Skin epidermis (tissue), 12 donors: Measurements from ENCODE around the gene SPR.

Source experiments
- H3K27ac ChIP-seq, 21 experiments: fragments of 200-600 bp; sonication (generic) in 11 of 21; one replicate each; pipeline ENCODE4 v1.5.0; 2020; ENCODE audit warnings: mild to moderate bottlenecking in 3 of 21, inconsistent platforms in 2 of 21, moderate library complexity in 2 of 21
- H3K4me3 ChIP-seq, 7 experiments: fragments of 200-600 bp; sonication (generic) in 2 of 7; one replicate each; pipeline ENCODE4 v1.5.0; 2020; ENCODE audit warnings: inconsistent platforms in 2 of 7, mild to moderate bottlenecking in 2 of 7, moderate library complexity in 1 of 7

The SPR gene

DNA sequence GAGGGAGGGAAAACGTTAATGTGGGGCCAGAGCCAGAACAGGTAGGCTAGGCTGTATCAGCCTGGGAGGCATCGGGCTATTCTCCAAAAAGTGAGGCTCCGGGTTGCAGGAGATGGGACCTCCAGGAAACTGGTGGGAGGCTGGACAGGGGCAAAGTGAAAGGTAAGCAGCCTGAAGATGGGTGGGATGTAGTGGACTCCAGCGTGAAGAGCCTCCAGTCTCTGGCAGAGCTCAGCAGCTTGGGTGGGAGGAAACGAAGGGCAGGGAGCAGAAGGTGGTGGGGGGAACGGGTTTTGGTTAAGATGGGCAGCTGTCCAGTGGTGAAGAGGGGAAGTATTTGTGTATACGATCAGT is 27.0 kb downstream of the SPR start:
- no peak overlapping the region for H3K27ac ChIP-seq

DNA sequence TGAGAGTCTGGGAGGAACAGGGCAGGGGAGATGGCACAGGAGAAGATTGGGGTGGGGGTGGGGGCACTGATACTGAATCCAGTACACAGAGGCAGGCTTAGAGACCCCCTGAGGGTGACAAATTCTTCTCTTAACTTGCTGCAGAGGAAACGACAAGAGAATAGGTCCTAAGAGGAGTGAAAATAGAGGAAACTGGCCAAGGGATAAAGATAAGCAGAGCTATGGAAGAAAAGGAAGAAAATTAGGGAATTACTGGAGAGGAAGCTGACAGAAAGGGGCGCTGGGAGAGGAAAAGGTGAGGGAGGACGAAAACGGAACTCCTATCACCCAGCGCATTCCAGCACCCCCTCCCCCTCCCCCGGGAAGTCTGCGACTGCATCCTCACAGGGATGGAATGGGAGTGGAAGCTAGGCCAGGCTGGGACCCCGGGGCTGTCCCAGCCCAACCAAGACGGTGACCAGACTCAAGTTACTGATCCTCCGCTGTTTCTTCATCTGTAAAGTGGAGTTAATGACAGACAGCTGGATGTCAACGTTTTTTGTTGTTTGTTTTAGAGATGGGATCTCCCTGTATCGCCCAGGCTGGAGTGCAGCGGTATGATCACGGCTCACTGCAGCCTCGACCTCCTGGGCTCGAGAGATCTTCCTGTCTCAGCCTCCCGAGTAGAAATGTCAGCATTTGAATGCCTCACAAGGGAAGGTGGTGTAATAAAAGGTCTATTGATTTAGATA is 27.5 kb downstream of the SPR start:
- H3K4me3 ChIP-seq, result no peak overlapping the region
- no peak overlapping the region for H3K27ac ChIP-seq

More for the DNA sequence above, 27.0 kb downstream of the SPR start:
- H3K4me3 ChIP-seq, result no peak overlapping the region

DNA sequence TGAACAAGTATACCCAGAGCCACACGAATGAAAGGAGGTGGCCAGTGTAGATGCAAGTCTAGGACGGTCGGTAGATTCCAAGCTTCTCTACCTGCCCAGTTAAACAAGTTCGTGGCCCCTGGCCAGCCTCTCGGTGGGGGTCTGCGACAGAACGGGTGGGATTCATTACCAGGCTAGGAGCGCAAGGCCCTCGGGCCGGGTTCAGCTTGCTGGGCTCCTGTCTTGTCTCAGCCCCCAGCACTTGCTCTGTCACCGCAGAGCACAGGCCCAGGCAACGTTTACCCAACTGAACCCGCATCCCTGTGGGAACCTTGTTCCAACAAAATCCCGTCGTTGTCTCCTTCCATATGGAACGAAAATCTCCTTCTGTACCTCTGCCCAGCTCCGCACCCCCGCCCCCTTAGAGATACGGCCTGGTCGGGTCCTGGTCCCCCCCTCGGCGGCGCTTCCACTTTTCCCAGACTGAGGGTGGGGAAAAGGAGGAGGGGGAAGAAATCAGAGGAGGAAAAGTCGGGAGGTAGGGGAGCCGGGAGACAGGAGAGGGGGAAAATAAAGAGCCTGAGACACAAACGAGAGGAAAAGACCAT is 28.2 kb downstream of the SPR start:
- Histone ChIP-seq H3K27ac (no peak overlapping the region), H3K4me3 (peak overlapping the region in 4 of 7 experiments; percentile 8 to 41 (median 20))

DNA sequence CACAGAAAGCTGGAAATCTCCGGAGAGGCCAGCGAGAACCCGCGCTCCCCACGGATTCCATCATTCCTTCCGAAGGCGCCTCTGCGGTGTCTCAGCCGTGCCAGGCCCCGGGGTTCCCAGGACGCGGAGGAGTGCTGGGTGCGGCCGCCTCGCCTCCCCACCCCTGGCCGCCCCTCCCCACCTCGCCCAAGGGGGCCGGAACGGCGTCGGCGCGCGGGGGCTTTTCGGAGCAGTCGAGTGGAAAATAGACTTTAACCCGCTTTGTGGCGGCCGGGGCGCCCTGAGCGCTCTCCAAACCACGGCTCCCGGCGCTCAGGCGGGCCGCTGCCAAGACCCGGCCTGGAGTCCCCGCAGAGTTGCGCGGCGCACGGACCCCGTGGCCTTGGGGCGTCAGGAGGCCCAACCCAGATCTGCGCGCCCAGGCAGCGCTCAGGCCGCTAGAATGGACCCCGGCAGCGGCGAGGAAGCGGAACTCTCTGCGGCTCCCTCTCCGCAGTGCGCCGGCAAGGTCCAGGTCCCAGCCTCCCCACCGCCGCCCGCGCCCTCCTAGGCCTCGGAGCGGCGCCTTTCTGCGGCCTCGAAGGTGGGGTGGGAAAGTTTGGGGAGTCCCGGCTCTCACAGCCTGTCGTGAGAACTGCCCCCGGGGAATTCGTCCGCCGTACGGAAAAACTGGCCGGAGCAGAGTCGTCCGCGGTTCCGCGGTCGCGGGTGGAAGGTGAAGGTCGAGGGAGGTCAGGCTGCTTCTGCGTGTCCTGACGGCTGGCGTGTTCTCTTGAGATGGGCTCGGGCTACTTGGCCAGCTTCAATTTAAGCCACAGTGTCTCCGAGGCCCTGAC is 28.9 kb downstream of the SPR start:
- Histone ChIP-seq H3K27ac (no peak overlapping the region), H3K4me3 (peak overlapping the region; percentile 7 to 41 (median 10))

DNA sequence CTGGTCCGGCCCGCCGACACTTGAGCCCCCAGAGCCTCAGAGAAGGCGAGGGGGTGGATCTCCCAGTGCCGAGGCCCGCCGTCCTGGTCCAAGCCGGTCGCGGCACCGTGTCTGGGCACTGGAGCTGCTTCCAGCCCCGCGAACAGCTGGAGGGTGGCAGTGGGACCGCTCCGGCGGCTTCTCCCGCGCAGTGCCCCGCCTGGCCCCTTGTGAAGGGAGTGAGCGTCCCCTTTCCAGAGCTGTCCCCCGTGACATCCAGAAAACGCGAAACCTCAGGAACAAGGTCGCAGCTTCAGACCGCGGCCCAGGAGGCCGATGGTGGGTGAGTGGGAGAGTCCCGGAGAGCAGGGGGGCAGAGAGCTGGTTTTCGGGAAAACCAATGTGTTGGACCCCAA is 29.5 kb downstream of the SPR start:
- Histone ChIP-seq H3K27ac (no peak overlapping the region), H3K4me3 (peak overlapping the region; percentile 8 to 41 (median 13))

DNA sequence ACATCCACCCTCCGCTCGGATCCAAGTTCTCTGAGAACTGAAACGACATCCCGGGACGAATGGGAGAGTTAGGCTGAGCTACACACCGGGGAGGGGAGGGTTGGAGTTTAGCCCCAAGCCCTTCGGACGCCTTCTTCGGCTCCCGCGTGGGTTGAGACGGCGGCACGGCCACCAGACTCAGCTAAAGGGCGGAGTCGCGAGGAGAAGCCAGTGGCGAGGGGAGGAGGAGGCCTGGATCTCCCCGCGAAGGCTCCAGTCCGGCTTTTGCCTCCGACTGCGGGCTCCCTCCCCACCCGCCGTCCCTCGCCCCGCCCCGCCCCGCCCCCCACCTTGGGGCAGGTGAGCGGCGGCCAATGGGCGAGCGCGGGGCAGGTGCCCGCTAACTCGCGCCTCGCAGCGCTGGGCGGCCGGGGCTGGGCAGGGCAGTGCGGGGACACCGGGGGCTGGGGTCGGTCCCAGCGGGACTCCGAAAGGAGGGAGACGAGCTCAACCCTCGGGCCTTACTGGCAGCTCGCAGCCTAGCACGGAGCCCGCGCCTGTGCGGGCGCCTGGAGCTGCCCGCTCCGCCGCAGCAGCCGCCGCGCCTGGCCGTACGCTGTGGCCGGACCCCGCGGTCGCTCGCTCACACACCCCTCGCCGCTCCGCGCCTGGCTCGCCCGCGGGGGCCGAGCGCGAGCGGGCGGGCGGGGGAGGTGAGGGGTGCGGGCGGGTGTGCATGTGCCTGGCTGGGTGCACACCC is 30.1 kb downstream of the SPR start, which contains the start of gene EMX1:
EMX1 (plus strand) TSS at position 382 of the 739 bp plus-strand sequence; CDS start at position 716, 334 bp downstream.
- no peak within 1 kb of the TSS for H3K27ac ChIP-seq
- H3K4me3 ChIP-seq, result peak within 1 kb of the TSS; percentile 8 to 41 (median 13)

DNA sequence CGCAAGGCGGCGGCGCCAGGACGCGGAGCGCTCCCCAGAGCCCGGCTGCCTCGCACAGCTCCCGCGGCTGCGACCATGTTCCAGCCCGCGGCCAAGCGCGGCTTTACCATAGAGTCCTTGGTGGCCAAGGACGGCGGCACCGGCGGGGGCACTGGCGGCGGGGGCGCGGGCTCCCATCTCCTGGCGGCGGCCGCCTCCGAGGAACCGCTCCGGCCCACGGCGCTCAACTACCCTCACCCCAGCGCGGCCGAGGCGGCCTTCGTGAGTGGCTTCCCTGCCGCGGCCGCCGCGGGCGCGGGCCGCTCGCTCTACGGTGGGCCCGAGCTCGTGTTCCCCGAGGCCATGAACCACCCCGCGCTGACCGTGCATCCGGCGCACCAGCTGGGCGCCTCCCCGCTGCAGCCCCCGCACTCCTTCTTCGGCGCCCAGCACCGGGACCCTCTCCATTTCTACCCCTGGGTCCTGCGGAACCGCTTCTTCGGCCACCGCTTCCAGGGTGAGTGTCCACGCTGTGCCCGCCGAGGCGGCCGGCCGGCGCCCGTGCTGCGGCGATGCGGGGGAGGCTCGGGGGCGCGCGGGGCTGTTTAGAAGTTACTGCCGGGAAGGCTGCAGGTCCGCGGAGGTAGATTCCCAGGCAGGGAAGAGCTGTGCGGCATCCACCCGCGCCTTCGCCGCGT is 30.8 kb downstream of the SPR start:
- Histone ChIP-seq H3K4me3 (peak overlapping the region in 6 of 7 experiments; percentile 8 to 41 (median 16)), H3K27ac (no peak overlapping the region)

DNA sequence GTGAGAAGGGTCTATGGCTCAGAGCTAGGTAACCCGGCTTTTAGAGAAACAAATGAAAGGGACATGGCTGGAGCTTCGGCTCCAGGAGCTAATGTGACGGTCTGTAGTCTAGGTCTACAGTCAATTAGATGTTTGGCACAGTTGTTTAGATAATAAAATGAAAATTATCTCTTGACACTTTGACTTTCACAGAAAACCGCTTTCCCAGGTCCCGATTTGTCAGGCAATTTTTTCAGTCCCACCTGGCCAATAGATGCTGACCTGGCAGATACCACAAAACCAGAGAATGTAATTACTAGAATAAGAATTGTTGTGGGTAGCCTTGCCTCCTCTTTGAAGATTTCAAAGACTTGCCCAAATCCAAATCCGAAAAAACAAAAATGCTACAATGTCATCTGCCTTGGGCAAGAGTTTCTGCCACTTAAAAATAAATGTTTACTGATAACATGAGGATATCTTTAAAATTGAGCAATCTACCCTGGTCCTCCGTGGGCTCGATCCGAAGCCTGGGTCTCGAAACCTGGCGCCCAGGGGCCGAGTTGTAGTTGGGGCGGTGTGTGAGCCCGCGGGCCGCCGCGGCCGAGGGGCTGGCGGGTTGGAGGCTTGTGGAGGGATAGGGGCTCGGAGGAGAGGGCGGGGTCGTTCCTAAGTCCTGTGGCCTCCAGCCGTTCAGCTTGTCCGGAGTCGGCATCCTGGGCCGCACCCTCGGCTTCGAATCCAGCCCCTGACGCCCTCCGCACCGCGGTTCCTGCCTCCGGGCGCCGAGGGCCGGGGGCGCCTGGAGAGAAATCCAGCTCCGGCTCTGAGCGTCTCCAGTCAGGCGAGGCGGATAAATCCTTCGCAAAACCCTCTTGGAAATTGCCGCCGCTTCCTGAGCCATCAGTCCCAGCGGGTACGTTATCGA is 32.5 kb downstream of the SPR start:
- Histone ChIP-seq H3K27ac (no peak overlapping the region), H3K4me3 (no peak overlapping the region)

DNA sequence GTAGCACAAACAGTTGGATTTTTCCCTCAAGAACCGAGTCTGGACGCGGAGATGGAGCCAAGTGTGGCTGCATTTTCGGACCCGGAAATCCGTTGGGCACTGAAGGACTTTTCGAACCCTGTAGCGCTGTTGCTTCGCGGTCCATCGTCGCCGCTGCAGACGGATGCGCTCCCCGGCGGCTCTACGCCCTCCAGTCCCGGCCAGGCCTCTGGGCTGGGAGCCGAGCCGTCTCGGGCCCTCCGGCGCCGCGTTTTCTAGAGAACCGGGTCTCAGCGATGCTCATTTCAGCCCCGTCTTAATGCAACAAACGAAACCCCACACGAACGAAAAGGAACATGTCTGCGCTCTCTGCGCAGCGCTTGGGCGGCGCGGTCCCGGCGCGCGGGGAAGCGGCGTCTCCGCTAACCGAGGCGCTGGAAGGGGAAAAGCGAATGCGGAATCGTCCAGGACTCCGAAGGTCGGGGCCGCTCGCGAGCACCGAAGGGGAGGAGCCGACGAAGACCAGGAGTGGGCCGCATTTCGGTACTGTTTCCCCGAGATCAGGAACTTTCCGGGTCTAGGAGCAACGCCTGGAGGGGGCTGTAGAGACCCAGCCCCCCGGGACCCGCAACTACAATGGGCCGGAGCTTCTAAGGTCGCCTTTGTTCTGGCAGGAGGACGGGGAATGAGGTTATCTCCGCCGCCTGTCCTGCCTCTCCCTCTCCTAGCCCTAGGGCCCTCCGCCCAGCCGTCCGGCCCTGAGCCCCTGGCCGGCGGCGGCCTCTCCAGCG is 33.3 kb downstream of the SPR start:
- peak overlapping the region in 1 of 7 experiments; percentile 1 for H3K4me3 ChIP-seq
- no peak overlapping the region for H3K27ac ChIP-seq

DNA sequence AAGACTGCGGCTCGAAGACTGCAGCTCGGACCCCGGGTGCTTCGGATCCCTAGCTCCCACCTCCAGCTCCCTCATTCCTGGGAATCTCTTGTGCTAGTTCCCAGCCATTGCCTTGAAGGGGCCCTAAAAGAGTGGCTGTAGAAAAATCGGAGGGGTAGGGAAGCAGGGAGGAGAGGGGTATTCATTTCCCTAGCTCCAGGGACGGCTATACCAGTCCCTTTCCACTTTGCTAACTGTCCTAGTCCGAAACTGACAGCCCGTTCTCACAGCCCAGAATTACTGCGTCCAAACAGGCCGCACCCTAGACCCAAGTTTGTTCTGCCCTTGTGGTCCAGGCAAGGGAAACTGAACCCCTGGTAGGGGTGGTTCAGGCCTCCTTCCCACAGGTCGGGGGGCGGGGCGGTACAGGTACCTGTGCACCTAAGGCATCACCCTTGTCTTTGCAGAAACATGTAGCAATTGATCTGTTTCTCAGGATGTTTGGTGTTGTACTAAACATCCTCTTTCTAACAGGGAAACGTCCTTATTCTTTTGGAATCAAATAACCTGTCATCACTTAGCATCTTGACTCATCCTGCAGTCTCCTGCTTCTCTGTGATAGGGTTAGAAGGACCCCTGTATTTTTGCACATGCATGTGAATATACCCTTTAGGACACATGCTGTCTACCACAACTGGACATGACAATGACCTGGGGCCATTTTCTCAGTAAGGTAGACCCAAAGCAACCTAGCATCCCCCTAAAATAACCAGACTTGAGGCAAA is 34.1 kb downstream of the SPR start:
- H3K27ac ChIP-seq, result no peak overlapping the region
- no peak overlapping the region for H3K4me3 ChIP-seq

DNA sequence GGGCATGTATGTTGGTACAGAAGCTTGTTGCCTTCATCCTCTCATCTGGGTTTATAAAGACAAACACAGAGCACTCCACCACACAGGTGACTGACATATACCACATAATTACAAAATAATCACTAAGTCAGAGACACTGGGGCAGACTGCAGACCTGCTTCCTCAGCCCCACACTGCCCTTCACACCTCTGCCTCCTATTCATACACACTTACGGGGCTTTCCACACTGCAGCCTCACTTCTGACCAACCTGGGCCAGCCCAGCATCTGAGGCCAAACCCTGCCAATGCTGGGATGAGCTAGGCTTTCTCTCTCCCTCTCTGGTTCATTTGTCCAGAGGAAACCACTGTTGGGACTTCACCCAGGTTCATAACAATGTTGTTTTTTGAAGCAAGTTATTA is 34.6 kb downstream of the SPR start:
- no peak overlapping the region for H3K27ac ChIP-seq
- H3K4me3 ChIP-seq, result no peak overlapping the region

DNA sequence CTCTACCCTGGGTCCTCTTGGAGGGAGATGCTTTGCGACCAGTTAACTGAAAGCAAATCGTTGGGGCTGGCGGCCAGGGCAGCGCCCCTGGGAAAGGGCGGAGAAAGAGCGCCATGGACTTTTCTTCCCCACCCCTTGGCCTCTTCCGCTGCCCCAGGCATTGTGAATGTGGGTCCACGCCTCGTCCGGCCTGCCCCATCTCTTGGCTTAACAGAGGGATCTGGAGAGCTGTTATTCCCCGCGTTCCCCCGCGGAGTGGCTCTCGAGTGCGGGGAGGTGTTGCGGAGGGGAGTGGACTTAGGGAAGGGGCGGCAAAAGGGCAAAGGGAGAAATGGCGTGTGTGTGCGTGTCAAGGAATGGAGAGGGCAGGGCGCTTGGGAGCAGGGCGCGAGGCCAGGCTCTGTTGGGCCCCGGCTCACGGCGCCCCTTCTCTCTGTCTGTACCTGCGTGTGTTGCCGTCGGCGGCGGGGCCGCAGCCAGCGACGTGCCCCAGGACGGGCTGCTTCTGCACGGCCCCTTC is 36.7 kb downstream of the SPR start:
- H3K27ac ChIP-seq, result no peak overlapping the region
- H3K4me3 ChIP-seq, result peak overlapping the region in 1 of 7 experiments; percentile 4

DNA sequence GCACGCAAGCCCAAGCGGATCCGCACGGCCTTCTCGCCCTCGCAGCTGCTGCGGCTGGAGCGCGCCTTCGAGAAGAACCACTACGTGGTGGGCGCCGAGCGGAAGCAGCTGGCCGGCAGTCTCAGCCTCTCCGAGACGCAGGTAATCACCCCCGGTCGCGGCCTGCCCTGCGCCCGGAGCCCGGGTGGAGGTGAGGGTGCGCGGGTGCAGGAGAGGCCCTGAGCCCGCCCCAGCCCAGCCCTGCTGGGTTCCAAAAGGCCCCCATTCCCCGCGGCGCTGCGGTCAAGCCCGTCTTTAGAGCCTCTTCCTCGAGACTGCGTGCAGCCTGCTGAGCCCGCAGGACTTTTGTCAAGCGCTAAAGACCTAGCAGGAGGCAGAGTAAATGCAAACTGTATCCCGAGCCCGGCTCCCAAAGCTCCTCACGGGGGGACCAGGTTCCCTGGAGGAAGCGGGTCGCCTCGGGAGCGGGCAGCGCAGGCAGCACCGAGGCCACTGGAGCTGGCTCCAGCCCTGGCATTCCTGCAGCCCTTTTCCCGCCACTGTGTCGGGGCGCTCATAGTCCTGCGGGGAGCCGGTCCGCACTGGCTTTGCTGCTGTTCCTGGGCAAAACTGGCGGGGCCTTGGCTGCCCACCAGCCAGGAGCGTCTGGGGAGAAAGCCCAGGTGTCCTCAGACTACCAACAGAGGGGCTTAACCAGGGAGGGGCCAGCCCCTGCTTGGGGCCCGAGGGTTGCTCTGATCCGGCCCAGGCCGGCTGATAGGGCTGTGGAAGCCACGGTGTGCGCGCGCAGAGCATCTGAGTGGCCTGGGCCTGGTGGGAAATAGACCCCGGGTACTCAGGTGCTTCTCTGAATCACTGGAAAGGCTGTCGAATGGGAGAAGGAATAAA is 37.4 kb downstream of the SPR start:
- Histone ChIP-seq H3K27ac (no peak overlapping the region), H3K4me3 (peak overlapping the region in 1 of 7 experiments; percentile 4)

DNA sequence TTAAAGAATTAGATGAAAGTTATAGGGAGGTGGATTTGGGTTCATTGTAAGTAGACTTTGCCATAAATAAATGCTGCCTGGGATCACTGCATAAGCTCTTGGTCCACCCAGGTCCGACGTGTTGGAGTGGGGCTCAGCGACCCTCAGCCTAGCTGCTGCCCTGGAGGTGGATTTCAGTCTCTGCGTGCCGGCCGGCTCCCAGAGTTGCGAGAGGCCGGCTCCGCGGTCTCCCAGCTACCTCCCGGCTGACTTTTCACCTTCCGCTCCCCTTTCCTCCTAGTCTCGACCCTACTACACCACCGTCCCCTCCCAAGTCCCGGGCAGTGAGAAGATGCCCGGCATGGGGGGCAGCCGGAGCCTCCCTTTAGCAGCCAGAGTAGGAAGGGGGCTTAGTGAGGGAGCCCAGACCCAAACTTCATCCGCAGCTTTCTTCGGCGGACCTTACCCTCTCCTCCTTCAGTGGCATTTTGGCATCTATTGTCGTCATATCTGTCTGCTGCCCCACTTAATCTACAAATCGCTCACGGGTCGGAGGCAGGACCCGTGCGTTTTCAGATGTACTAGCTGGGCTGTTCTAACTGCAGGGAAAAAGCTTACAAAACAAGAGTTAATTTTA is 38.2 kb downstream of the SPR start:
- Histone ChIP-seq H3K27ac (no peak overlapping the region), H3K4me3 (no peak overlapping the region)

DNA sequence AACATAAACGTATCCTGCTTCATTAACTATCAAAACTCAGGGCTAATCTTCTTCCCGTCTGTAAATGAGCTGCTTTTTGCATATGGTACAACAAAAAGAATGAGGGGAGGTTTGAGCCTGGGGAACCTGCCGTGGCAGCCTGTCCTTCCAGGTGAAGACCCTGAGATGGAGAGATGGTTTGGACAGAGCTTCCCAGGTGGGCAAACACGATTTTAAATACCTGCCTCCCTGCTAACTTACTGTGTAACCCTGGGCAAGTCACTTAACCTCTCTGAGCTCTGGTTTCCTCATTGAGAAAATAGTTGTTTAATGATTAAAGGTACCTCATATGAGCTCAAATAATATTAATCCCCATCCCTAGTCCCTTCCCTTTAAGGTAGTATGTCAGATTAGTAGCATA is 39.2 kb downstream of the SPR start:
- H3K27ac ChIP-seq, result no peak overlapping the region
- no peak overlapping the region for H3K4me3 ChIP-seq
